Glutamatergic neuron (in vitro differentiated cells): ENCODE measurements around the gene THSD4. TPM values are rescaled to one million over a fixed set of nuclear protein-coding genes. Genes with fewer than 3 reads are reported as not detected.

Experiments
- DNase-seq: peaks from one replicate; pipeline ENCODE4 v3.0.0; 2022
- H3K27ac Mint-ChIP-seq: one replicate; pipeline ENCODE4 v1.8.0; 2020; ENCODE audit warnings: mild to moderate bottlenecking, mixed read lengths, inconsistent platforms; ENCODE audit not compliant: unreplicated experiment
- H3K27me3 Mint-ChIP-seq: one replicate; pipeline ENCODE4 v1.8.0; 2020; ENCODE audit warnings: mild to moderate bottlenecking, moderate library complexity, mixed read lengths, inconsistent platforms; ENCODE audit not compliant: unreplicated experiment
- H3K36me3 Mint-ChIP-seq: one replicate; pipeline ENCODE4 v1.8.0; 2020; ENCODE audit warnings: mild to moderate bottlenecking, mixed read lengths, inconsistent platforms; ENCODE audit not compliant: unreplicated experiment
- H3K4me1 Mint-ChIP-seq: one replicate; pipeline ENCODE4 v1.8.0; 2020; ENCODE audit warnings: mild to moderate bottlenecking, low read depth, mixed read lengths, inconsistent platforms; ENCODE audit not compliant: unreplicated experiment
- H3K4me3 Mint-ChIP-seq: one replicate; pipeline ENCODE4 v1.8.0; 2020; ENCODE audit warnings: mild to moderate bottlenecking, mixed read lengths, inconsistent platforms; ENCODE audit not compliant: unreplicated experiment
- H3K9me3 Mint-ChIP-seq: one replicate; pipeline ENCODE4 v1.8.0; 2020; ENCODE audit warnings: mild to moderate bottlenecking, moderate library complexity, mixed read lengths, inconsistent platforms; ENCODE audit not compliant: unreplicated experiment
- CTCF ChIP-seq: fragments of 200-600 bp; sonication (generic); IDR thresholded peaks from one replicate; pipeline ENCODE4 v1.5.0; 2021; ENCODE audit not compliant: partially characterized antibody, unreplicated experiment
- total RNA-seq: library from RNA; stranded (reverse); fragmentation: NEBNext Ultra II Directional; extraction: Animal tissue kit (Norgen Biotek cat#: 25700); gene quantifications from one replicate; pipeline ENCODE4 v1.2.1, GENCODE V29; 2021; ENCODE audit not compliant: unreplicated experiment

Gene THSD4
- total RNA-seq, 1 donor from 2014 or later, result 12.3 TPM

GRCh38 chr15:71183063-71183462, 67.8 kb downstream of the THSD4 start:
- Mint-ChIP-seq H3K4me3 (no peak overlapping the region), H3K9me3 (peaks cover 2% of the 10 kb centered on the region), H3K4me1 (peaks cover 5% of the 10 kb centered on the region), H3K36me3 (peaks cover 10% of the 10 kb centered on the region), H3K27me3 (no peaks in the 10 kb centered on the region), H3K27ac (no peak overlapping the region)
- TF ChIP-seq CTCF, result no peak
- DNase-seq, result no peak

- Mint-ChIP-seq H3K36me3 (peaks cover 10% of the 10 kb centered on the region), H3K27me3 (no peaks in the 10 kb centered on the region), H3K4me3 (no peak overlapping the region), H3K9me3 (peaks cover 2% of the 10 kb centered on the region), H3K4me1 (peaks cover 8% of the 10 kb centered on the region), H3K27ac (no peak overlapping the region)
- no peak for TF ChIP-seq CTCF
- no peak for DNase-seq
Observed at GRCh38 chr15:71185706-71186105, 70.4 kb downstream of the THSD4 start.

- H3K4me3 Mint-ChIP-seq, result no peak overlapping the region
- H3K9me3 Mint-ChIP-seq, result peaks cover 6% of the 10 kb centered on the region
- no peak for TF ChIP-seq CTCF
- peaks cover 14% of the 10 kb centered on the region for H3K4me1 Mint-ChIP-seq
- H3K27me3 Mint-ChIP-seq, result no peaks in the 10 kb centered on the region
- H3K36me3 Mint-ChIP-seq, result peaks cover 10% of the 10 kb centered on the region
- no peak for DNase-seq
- no peak overlapping the region for H3K27ac Mint-ChIP-seq
Observed at GRCh38 chr15:71186267-71186666, 71.0 kb downstream of the THSD4 start.

- H3K9me3 Mint-ChIP-seq, result peaks cover 6% of the 10 kb centered on the region
- TF ChIP-seq CTCF, result no peak
- H3K4me3 Mint-ChIP-seq, result no peak overlapping the region
- DNase-seq, result no peak
- no peak overlapping the region for H3K27ac Mint-ChIP-seq
- H3K36me3 Mint-ChIP-seq, result peaks cover 10% of the 10 kb centered on the region
- no peaks in the 10 kb centered on the region for H3K27me3 Mint-ChIP-seq
- H3K4me1 Mint-ChIP-seq, result peaks cover 16% of the 10 kb centered on the region
Observed at GRCh38 chr15:71187078-71187477, 71.8 kb downstream of the THSD4 start.

GRCh38 chr15:71187526-71187925, 72.3 kb downstream of the THSD4 start:
- Mint-ChIP-seq H3K27me3 (no peaks in the 10 kb centered on the region), H3K27ac (no peak overlapping the region), H3K4me3 (no peak overlapping the region), H3K9me3 (peaks cover 5% of the 10 kb centered on the region), H3K4me1 (peaks cover 16% of the 10 kb centered on the region), H3K36me3 (peaks cover 10% of the 10 kb centered on the region)
- no peak for DNase-seq
- no peak for TF ChIP-seq CTCF
